A549 (cell line): ENCODE data around the gene FGGY.

Source experiments
- EHF ChIP-seq: fragments of 250-450 bp; sonication (Bioruptor Pico); IDR thresholded peaks from 2 replicates; pipeline ENCODE4 v1.5.0; 2020; ENCODE audit warnings: mild to moderate bottlenecking
- MAZ ChIP-seq: fragments of 150-350 bp; IDR thresholded peaks from 2 replicates; pipeline ENCODE4 v1.6.1; 2014; ENCODE audit warnings: antibody characterized with exemption, low read depth, low read length, borderline replicate concordance

DNA sequence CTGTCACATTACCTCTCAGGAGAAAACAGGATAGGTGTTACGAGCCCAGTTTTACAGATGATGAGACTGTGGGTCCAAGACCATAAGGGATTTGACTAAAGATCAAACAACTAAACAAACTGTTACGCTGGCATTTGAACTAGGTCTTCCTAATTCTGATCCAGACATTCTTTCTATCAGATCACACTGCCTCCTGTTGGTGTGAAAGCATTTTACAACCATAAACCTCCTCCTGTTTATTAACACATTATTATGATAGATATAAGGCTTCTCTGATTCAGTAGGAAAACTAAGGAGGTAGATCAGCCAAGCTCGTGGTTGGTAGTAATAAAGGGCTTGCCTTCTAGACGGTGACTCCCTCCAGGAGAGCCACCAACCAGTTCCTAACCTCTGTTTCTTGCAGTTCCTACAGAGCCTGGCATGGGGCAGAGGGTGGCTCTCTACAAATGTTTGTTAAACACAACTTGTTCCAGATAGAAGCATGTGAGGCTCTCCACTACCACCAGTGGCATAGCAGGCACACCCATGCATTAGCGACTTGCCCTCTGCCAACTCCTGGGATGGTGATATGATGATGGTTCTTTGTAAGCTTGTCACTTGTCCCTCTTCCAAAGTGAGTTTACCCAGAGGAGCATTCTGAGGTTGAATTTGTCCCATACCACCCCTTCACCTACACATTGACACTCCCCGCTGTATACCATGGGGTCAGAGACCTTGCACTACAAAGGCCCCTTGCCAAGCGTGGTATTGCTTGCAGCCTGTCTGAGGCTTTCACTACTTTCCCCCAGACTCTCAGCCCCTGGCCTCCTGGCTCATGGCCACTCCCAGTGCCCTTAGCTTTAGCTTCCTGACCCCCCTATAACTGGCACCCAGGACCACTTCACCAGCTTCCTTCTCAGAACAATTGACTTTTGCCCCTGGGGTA lies 421.4 kb downstream of the FGGY start:
- TF ChIP-seq MAZ (no peak), EHF (no peak)
